Activated CD4-positive, alpha-beta T cell treated with anti-CD3 and anti-CD28 coated beads for 24 hours (primary cell): ENCODE data around the gene MRPS26.
A peak's percentile ranks its signal among the peaks of the same experiment; 100 is the strongest.
"Not testable (repeated sequence)": the region's sequence is repeated elsewhere in the genome, so short reads cannot be mapped to it uniquely, and the experiment has no call there.

Source experiments
- DNase-seq, 2 donors: peaks; one replicate each; pipeline ENCODE4 v3.0.0-alpha.2; 2020; ENCODE audit warnings: low read depth in 2 of 2

MRPS26 gene

DNA sequence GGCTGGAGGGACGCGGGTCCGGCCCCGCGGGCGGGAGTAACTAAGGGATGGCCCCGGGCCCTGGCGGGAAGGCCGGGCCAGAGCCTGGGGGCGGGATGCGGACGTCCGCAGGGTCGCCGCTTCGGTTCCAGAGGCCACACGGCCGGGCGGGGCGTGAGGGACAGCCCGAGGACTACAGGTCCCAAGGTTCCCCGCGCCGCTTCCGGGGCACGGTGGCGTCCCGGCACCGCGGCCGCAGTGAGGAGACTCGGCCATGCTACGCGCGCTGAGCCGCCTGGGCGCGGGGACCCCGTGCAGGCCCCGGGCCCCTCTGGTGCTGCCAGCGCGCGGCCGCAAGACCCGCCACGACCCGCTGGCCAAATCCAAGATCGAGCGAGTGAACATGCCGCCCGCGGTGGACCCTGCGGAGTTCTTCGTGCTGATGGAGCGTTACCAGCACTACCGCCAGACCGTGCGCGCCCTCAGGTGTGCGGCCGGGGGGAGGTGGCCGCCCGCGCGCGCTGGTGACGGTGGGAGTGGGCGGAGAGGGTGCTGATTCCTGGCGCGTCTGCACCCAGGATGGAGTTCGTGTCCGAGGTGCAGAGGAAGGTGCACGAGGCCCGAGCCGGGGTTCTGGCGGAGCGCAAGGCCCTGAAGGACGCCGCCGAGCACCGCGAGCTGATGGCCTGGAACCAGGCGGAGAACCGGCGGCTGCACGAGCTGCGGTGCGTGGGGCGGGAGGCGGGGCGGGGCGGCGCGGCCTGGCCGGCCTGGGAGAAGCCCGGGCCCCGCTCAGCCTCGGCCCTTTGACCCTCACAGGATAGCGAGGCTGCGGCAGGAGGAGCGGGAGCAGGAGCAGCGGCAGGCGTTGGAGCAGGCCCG is at the start of gene MRPS26:
TSS of gene MRPS26 (plus strand) at position 237 of the 861 bp plus-strand sequence. CDS start at position 254, 17 bp downstream.
- DNase-seq, result peak; percentile 66 to 73

GRCh38 chr20:2998728-2999127 is 47.1 kb upstream of the MRPS26 start:
- DNase-seq, result no peak

DNA sequence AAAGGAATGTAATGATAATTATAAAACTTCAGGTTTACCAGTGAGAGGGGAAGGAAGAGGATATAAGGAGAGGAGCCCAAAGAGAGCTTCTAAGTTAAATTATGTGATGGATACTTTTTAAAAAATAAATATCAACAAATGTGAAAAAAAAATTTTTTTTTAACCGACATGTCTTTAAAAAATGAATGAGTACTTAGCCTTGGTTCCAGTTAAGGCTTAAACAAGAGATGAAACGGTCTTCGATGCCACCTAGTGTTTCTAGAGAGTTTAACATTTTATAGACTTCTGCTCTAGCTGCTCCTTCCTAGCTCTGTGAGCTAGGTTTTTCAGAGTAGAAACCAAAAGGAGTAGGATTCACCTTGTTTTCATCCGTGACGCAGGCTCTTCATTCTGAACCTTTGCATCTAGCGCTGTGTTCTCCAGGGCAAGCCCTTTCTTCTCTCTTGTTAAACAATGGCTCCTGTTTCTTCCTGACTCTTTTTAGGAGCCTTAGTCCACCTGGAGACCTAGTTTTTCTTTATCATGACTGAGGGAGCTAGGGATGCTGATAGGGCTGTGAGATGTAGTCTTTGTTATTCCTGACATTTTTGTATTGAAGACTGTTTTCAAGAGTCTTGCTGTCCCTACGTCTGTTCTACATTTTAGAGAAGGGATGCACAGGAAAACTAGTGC is 44.9 kb upstream of the MRPS26 start:
- no peak for DNase-seq

GRCh38 chr20:3003416-3003815 is 42.4 kb upstream of the MRPS26 start:
- no peak for DNase-seq

DNA sequence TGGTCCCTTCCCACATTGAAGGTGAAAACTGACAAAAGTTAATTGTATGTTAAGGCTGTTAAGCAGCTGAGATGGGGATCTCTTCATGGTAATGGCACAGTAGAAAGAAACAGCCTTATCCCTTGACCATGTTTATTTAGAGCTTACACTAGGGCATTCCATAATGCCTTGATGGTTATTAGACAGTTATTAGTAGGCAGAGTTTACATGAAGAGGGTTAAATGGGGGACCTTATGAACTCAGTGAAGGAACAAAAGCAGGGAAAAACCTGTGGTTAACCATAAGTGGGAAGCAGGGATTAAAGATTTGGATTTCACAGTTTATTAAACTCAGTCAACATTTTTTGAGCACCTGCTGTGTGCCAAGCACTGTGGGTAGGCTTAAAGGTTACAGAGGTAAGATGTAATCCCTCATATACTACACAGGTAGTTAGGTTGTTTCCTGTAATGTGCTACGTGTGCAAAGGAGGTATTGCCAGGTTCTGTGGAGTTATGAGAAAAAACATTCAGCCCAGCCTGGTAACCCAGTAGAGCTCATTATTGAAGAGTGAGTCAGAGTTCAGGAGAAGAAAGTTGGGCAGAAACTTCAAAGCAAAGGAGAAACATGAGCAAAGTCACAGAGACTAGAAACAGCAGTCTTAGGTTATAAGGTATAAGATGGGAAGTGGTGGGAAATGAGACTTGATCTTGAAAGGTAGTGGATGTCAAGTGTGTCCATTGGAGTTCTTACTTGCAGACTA is 34.7 kb upstream of the MRPS26 start:
- no peak for DNase-seq

- no peak for DNase-seq
Observed at GRCh38 chr20:3011752-3012151, 34.1 kb upstream of the MRPS26 start.

DNA sequence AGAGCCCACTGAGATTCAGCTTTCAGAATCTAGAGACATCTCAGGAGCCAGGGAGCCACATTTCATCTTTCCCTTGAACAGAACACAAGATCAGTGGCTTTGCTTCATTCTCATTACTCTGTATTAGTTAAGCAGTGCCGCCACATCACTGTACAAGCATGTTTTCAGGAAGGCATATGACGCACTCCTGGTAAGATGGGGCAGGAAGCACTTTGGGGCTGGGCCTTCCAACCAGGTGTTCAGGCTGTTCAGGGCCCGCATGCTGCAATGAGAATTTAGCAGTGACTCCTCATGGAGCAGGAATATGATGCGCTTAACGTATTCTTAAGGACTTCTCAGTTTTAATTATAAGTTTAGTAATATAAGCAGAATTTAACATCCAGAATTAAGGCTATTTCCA is 32.1 kb upstream of the MRPS26 start:
- no peak for DNase-seq

DNA sequence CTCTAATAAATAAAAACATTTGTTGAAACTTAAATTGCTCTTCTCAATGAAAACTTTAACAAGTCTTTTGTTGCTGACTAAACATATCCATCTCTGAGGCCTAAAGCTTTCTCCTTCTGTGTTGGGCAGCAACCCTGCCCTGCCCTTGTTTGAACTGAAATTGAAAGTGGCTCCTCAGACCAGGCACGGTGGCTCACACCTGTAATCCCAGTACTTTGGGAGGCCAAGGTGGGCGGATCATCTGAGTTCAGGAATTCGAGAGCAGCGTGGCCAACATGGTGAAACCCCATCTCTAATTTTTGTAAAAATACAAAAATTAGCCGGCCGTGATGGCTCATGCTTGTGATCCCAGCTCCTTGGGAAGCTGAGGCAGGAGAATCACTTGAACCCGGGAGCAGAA is 31.7 kb upstream of the MRPS26 start:
- no peak for DNase-seq

GRCh38 chr20:3014662-3015061 is 31.2 kb upstream of the MRPS26 start:
- no peak for DNase-seq

GRCh38 chr20:3015302-3015701 is 30.6 kb upstream of the MRPS26 start:
- not testable (repeated sequence) for DNase-seq

DNA sequence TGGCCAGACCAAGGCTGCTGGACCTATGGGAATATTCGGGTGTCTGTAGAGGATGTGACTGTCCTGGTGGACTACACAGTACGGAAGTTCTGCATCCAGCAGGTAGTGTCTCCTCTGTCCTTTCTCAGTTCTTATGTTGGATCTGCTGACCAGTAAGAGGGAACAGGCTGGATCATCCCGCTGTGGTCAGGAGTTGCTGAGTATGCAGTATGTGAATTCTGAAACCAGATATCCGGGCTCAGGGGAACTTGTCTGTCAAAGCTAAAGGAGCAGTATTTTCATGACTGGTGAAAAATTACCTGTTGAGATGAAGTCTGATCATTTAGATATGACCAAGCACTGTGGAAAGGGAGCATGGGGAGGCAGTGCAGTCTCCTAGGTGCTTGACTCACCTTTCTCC is 24.5 kb upstream of the MRPS26 start:
- DNase-seq, result no peak

- no peak for DNase-seq
Observed at GRCh38 chr20:3021777-3022176, 24.1 kb upstream of the MRPS26 start.

DNA sequence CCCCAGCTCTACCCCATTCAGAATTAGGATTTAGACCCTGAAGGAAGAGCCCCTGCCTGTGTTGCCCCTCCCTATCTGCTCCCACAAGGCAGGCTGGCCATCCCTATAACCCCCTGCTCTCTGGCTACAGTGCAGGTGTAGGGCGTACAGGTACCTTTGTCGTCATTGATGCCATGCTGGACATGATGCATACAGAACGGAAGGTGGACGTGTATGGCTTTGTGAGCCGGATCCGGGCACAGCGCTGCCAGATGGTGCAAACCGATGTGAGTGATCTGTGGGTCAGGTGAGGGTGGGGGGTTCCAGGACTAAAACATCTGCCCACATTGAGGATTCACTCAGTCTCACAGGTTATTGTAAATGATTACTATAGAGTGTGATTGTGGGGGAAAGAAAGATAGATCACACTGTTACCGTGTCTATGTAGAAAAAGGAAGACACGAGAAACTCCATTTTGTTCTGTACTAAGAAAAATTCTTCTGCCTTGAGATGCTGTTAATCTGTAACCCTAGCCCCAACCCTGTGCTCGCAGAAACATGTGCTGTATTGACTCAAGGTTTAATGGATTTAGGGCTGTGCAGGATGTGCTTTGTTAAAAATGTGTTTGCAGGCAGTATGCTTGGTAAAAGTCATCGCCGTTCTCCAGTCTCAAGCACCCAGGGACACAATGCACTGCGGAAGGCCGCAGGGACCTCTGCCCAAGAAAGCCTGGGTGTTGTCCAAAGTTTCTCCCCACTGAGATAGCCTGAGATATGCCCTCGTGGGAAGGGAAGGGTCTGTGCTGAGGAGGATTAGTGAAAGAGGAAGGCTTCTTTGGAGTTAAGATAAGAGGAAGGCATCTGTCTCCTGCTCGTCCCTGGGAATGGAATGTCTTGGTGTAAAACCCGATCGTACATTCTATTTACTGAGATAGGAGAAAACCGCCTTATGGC is 23.0 kb upstream of the MRPS26 start:
- DNase-seq, result not testable (repeated sequence)

DNA sequence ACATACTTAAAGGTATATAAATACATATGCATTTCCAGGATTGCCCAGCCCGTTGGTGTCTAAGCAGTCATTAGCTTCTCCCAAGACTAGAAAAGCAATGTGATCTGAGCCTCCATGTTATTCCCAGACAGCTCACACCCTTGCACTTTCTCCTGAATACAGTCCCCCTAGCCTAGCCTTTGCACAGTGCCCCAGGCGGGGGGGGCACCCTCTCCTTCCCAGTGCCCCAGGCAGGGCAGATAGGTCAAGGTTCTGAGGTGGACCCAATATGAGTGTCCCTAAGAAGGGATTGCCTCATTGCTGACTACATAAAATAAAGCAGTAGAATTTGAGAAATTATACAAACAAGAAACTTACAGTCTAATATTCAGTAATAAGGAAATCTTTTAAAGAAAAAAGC is 17.9 kb upstream of the MRPS26 start:
- DNase-seq, result no peak

- no peak for DNase-seq
Observed at GRCh38 chr20:3031524-3032147, 14.2 kb upstream of the MRPS26 start.

- DNase-seq, result no peak
Observed at GRCh38 chr20:3032624-3033023, 13.2 kb upstream of the MRPS26 start.

- DNase-seq, result no peak
Observed at GRCh38 chr20:3037654-3038053, 8.2 kb upstream of the MRPS26 start.

- no peak for DNase-seq
Observed at GRCh38 chr20:3038454-3038853, 7.4 kb upstream of the MRPS26 start.

GRCh38 chr20:3039426-3039825 is 6.4 kb upstream of the MRPS26 start:
- DNase-seq, result no peak

DNA sequence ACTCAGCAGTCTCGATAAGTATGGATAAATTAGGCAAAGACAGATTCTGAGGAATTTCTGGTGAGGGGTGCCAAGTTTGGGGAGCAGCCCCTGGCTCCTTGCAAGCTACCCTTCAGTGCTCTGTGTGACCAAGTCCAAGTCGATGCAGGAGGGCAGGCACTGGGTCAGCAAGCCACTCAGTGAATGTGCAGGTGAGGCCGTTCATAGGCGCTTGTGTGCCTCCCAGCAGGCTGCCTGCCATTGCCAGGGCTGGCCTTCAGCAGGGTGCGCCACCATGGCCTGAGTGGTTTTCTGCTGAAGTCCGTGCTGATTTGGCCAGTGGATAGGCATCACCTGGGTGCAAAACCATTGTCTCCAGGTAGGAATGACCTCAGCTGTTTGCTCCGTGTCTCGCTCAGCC is 5.8 kb upstream of the MRPS26 start:
- no peak for DNase-seq

- DNase-seq, result no peak
Observed at GRCh38 chr20:3041854-3042409, 3.9 kb upstream of the MRPS26 start.
